ENCODE measurements around the gene HSP90AB1. TPM values are rescaled to one million over a fixed set of nuclear protein-coding genes. Genes with fewer than 3 reads are reported as not detected.

Gene HSP90AB1
- total RNA-seq, 1 donor from 2014 or later = 1,214 TPM

DNA sequence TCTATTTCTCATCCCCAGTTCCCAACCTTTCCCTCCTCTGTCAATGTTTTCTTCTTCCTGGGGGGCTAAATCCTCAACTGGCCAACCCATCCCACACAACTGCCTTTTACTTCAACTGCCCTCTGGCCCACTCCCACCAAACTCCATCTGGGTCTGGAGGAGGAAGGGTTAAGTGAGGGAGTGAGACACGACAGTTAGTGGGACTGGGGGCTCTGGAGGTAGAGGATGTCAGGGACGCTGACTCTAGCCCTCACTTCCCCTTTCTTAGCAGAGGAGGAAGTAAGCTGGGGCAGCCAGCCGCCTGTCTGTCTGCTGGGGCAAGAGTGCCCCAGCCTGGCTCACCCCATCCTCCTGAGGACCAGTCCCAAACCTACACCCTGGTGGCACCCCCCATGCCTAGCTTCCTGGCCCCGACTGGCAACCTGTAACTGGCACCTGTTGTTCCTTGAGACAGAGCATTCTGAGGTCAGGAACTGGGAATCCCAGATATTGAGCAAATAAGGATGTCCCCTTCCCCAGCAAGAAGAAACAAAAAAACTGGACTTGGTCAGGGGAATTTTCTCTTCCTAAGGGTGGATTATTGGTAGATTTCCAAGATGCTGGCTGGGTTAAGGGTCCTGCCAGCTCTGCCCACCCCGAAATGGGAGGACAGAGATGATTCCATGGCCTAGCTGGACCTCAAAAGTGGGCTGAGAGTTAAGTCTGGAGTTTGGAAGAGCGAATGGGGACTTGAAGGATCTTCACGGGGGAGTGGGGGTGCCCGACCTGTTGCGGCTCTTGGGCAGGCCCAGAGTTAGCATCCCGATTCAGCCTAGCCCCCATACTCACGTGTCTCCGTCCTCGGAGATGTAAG lies 17.5 kb downstream of the HSP90AB1 start:
- H3K4me3 Mint-ChIP-seq (ENCODE audit: low read depth) = peak overlapping the region; percentile 85
- H3K27me3 Mint-ChIP-seq = peaks cover 22% of the 10 kb centered on the region
- H3K9me3 Mint-ChIP-seq (ENCODE audit: low read depth) = no peaks in the 10 kb centered on the region
- peaks cover 2% of the 10 kb centered on the region for H3K36me3 Mint-ChIP-seq (ENCODE audit: insufficient read depth)
- DNase-seq (ENCODE audit: low spot score, unreplicated experiment) = no peak
- TF ChIP-seq, protein P1, sequence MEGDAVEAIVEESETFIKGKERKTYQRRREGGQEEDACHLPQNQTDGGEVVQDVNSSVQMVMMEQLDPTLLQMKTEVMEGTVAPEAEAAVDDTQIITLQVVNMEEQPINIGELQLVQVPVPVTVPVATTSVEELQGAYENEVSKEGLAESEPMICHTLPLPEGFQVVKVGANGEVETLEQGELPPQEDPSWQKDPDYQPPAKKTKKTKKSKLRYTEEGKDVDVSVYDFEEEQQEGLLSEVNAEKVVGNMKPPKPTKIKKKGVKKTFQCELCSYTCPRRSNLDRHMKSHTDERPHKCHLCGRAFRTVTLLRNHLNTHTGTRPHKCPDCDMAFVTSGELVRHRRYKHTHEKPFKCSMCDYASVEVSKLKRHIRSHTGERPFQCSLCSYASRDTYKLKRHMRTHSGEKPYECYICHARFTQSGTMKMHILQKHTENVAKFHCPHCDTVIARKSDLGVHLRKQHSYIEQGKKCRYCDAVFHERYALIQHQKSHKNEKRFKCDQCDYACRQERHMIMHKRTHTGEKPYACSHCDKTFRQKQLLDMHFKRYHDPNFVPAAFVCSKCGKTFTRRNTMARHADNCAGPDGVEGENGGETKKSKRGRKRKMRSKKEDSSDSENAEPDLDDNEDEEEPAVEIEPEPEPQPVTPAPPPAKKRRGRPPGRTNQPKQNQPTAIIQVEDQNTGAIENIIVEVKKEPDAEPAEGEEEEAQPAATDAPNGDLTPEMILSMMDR (IDR thresholded peaks at IDR 0.05; ENCODE audit: unreplicated experiment) = no peak
- H3K4me1 Mint-ChIP-seq (ENCODE audit: low read depth) = peaks cover 14% of the 10 kb centered on the region
- H3K27ac Mint-ChIP-seq = peak overlapping the region; percentile 62

DNA sequence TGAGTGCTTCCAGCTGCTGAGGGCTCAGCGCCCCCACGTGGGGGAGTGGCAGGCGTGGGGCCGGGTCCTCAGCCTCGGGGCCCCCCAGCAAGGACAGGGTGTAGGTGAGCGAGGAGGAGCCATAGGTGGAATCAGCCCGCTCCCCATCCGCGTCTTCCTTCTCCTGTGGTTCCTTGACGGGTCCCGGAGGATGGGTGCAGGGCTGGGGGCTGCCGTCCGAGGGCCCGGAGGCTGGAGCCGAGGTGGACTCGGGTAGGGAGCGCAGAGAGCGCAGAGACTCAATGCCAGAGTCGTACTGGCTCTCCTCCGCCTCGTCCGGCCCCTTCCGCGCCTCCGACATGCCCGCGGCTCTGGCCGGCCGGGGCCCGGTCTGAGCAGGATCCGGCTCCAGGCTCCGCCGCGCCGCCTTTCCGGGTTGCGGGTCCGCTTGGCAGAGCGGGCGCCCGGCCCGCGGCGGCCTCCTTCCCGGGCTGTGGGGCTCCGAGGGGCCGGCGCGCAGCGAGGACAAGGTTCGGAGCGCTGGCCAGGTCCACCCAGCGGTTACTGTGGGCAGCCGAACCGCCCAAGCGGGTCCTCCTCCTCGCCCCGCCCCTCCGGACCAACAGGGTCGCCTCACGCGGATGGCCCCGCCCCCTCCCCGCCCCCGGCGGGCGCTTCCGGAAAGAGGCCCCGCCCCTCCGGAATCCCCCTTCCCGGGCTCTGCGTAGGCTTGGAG lies 18.3 kb downstream of the HSP90AB1 start, which contains the start of gene NFKBIE:
Gene NFKBIE (minus strand): TSS at position 545 of the 715 bp plus-strand sequence. CDS start 205 bp downstream, at position 340.
- DNase-seq (ENCODE audit: low spot score, unreplicated experiment) = peak; percentile 90
- TF ChIP-seq, protein P1 (IDR thresholded peaks at IDR 0.05; ENCODE audit: unreplicated experiment) = peak; percentile 35
- peaks cover 30% of the 10 kb centered on the region for H3K27me3 Mint-ChIP-seq
- H3K9me3 Mint-ChIP-seq (ENCODE audit: low read depth) = no peaks in the 10 kb centered on the region
- H3K27ac Mint-ChIP-seq = peak within 1 kb of the TSS; percentile 62
- H3K36me3 Mint-ChIP-seq (ENCODE audit: insufficient read depth) = peaks cover 2% of the 10 kb centered on the region
- peak within 1 kb of the TSS; percentile 85 for H3K4me3 Mint-ChIP-seq (ENCODE audit: low read depth)
- H3K4me1 Mint-ChIP-seq (ENCODE audit: low read depth) = peaks cover 14% of the 10 kb centered on the region

DNA sequence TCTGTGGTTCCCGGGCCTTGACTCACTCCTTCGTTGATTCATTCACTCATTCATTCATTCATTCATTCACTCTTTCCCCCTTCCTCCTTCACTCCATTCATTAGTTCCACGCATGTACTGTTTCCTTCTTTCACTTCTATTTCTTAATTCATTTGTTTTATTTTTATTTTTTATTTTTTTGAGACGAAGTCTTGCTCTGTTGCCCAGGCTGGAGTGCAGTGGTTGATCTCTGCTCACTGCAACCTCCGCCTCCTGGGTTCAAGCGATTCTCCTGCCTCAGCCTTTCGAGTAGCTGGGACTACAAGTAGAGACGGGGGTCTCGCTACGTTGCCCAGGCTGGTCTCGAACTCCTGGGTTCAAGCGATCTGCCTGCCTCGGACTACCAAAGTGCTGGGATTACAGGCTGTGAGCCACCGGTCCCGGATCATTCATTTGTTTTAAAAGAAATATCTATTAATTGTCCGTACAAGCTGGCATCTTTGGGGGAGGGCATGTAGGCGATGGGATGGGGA lies 18.9 kb downstream of the HSP90AB1 start:
- Mint-ChIP-seq H3K9me3 (ENCODE audit: low read depth) (no peaks in the 10 kb centered on the region), H3K27me3 (peaks cover 30% of the 10 kb centered on the region), H3K4me1 (ENCODE audit: low read depth) (peaks cover 14% of the 10 kb centered on the region), H3K27ac (no peak overlapping the region), H3K4me3 (ENCODE audit: low read depth) (peak overlapping the region; percentile 70), H3K36me3 (ENCODE audit: insufficient read depth) (peaks cover 2% of the 10 kb centered on the region)
- TF ChIP-seq, protein P1 (IDR thresholded peaks at IDR 0.05; ENCODE audit: unreplicated experiment) = no peak
- no peak for DNase-seq (ENCODE audit: low spot score, unreplicated experiment)

DNA sequence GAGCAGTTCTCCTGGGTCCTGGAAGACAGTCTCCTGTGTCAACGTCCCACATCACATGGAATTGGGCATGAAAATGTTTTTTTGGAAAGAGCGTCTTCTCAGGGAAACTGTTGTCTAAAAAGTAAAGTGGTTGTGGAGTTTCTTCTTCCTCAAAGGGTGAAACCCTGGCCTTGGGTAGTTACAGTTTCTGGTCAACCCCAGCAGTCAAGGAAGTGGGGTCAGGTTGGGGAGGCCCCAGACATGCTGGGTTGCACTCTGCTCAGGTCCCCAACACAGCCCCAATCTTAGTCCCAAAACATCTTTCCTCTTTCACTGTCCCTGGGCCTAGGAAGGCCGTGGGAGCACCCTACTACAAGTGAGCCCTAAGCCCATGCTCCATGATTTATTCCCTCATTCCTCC lies 19.4 kb downstream of the HSP90AB1 start:
- H3K9me3 Mint-ChIP-seq (ENCODE audit: low read depth) = no peaks in the 10 kb centered on the region
- no peaks in the 10 kb centered on the region for H3K36me3 Mint-ChIP-seq (ENCODE audit: insufficient read depth)
- peaks cover 14% of the 10 kb centered on the region for H3K4me1 Mint-ChIP-seq (ENCODE audit: low read depth)
- H3K4me3 Mint-ChIP-seq (ENCODE audit: low read depth) = peak overlapping the region; percentile 50
- TF ChIP-seq, protein P1 (IDR thresholded peaks at IDR 0.05; ENCODE audit: unreplicated experiment) = no peak
- H3K27ac Mint-ChIP-seq = no peak overlapping the region
- DNase-seq (ENCODE audit: low spot score, unreplicated experiment) = no peak
- H3K27me3 Mint-ChIP-seq = peaks cover 33% of the 10 kb centered on the region

DNA sequence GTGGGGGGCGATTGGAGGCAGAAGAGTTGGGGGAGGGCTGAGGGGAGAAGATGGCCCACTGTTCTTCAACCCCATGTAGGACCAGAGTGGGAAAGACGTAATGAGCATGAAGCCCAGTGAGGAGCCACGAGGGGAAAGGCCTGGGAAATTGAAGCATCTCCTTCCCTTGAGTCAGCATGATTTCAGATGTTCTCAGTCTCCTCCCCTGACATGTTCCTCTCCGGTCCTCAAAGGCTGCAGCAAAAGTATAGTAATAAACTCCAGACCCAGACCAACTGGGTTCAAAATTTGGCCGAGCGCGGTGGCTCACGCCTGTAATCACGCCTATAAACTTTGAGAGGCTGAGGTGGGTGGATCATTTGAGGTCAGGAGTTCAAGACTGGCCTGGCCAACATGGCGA lies 20.4 kb downstream of the HSP90AB1 start:
- TF ChIP-seq, protein P1 (IDR thresholded peaks at IDR 0.05; ENCODE audit: unreplicated experiment) = no peak
- Mint-ChIP-seq H3K27me3 (peaks cover 36% of the 10 kb centered on the region), H3K27ac (no peak overlapping the region), H3K4me1 (ENCODE audit: low read depth) (peaks cover 14% of the 10 kb centered on the region), H3K4me3 (ENCODE audit: low read depth) (no peak overlapping the region), H3K9me3 (ENCODE audit: low read depth) (no peaks in the 10 kb centered on the region), H3K36me3 (ENCODE audit: insufficient read depth) (no peaks in the 10 kb centered on the region)
- DNase-seq (ENCODE audit: low spot score, unreplicated experiment) = no peak
